H9 (cell line): ENCODE measurements around the gene PITPNM2. TPM values are rescaled to one million over a fixed set of nuclear protein-coding genes. Genes with fewer than 3 reads are reported as not detected.

Experiments
- DNase-seq: peaks from one replicate; pipeline ENCODE4 v3.0.0-alpha.2; 2017
- H2AFZ ChIP-seq: one replicate; pipeline ENCODE4 v1.6.1; 2013; ENCODE audit warnings: mild to moderate bottlenecking, low read length, control low read depth, moderate library complexity
- H2AK5ac ChIP-seq: 2 replicates; pipeline ENCODE4 v1.6.1; 2013; ENCODE audit warnings: low read length, control low read depth, mixed read lengths; ENCODE audit not compliant: insufficient read length
- H2BK120ac ChIP-seq: one replicate; pipeline ENCODE4 v1.6.1; 2013; ENCODE audit warnings: low read depth, mild to moderate bottlenecking, low read length, control low read depth, inconsistent platforms; ENCODE audit not compliant: poor library complexity, severe bottlenecking
- H2BK12ac ChIP-seq: 2 replicates; pipeline ENCODE4 v1.6.1; 2013; ENCODE audit warnings: low read length, control low read depth, mixed read lengths, low read depth; ENCODE audit not compliant: insufficient read length
- H2BK15ac ChIP-seq: 2 replicates; pipeline ENCODE4 v1.6.1; 2013; ENCODE audit warnings: low read depth, low read length, control low read depth
- H2BK20ac ChIP-seq: one replicate; pipeline ENCODE4 v1.6.1; 2013; ENCODE audit warnings: low read depth, mild to moderate bottlenecking, low read length, control low read depth, inconsistent platforms; ENCODE audit not compliant: poor library complexity, severe bottlenecking
- H2BK5ac ChIP-seq: 2 replicates; pipeline ENCODE4 v1.6.1; 2013; ENCODE audit warnings: low read length, control low read depth, mixed read lengths; ENCODE audit not compliant: insufficient read length
- H3K14ac ChIP-seq: 2 replicates; pipeline ENCODE4 v1.6.1; 2013; ENCODE audit warnings: low read length, control low read depth; ENCODE audit not compliant: insufficient read depth
- H3K18ac ChIP-seq: 2 replicates; pipeline ENCODE4 v1.6.1; 2013; ENCODE audit warnings: low read depth, mild to moderate bottlenecking, mixed read lengths, low read length, control low read depth; ENCODE audit not compliant: insufficient read length
- H3K23ac ChIP-seq: 2 replicates; pipeline ENCODE4 v1.6.1; 2013; ENCODE audit warnings: low read length, control low read depth, mixed read lengths, low read depth; ENCODE audit not compliant: insufficient read length
- H3K23me2 ChIP-seq: 2 replicates; pipeline ENCODE4 v1.6.1; 2013; ENCODE audit warnings: low read depth, mild to moderate bottlenecking, mixed read lengths, low read length, control low read depth; ENCODE audit not compliant: insufficient read length, poor library complexity, severe bottlenecking
- H3K27ac ChIP-seq: 2 replicates; pipeline ENCODE4 v1.5.1; 2013; ENCODE audit warnings: low read length, control low read depth, mixed read lengths, low read depth; ENCODE audit not compliant: insufficient read length
- H3K27me3 ChIP-seq: 2 replicates; pipeline ENCODE4 v1.6.1; 2013; ENCODE audit warnings: low read length, control low read depth, inconsistent platforms; ENCODE audit not compliant: insufficient read depth
- H3K4ac ChIP-seq: 2 replicates; pipeline ENCODE4 v1.6.1; 2013; ENCODE audit warnings: low read depth, mild to moderate bottlenecking, control low read depth, inconsistent platforms, low read length, moderate library complexity
- H3K4me1 ChIP-seq: 2 replicates; pipeline ENCODE4 v1.6.1; 2013; ENCODE audit warnings: low read length, control low read depth, inconsistent platforms; ENCODE audit not compliant: insufficient read depth
- H3K4me2 ChIP-seq: 2 replicates; pipeline ENCODE4 v1.6.1; 2013; ENCODE audit warnings: low read length, control low read depth, mixed read lengths; ENCODE audit not compliant: insufficient read length, insufficient read depth
- H3K56ac ChIP-seq: 2 replicates; pipeline ENCODE4 v1.6.1; 2013; ENCODE audit warnings: low read depth, mild to moderate bottlenecking, mixed read lengths, low read length, control low read depth; ENCODE audit not compliant: insufficient read length
- H3K79me1 ChIP-seq: 2 replicates; pipeline ENCODE4 v1.6.1; 2013; ENCODE audit warnings: low read depth, mild to moderate bottlenecking, moderate library complexity, low read length, control low read depth, inconsistent platforms; ENCODE audit not compliant: insufficient read depth, poor library complexity, severe bottlenecking
- H3K79me2 ChIP-seq: 2 replicates; pipeline ENCODE4 v1.6.1; 2013; ENCODE audit warnings: low read length, control low read depth, inconsistent platforms; ENCODE audit not compliant: insufficient read depth
- H3K9ac ChIP-seq: 2 replicates; pipeline ENCODE4 v1.6.1; 2013; ENCODE audit warnings: low read length, control low read depth, mixed read lengths; ENCODE audit not compliant: insufficient read length; ENCODE audit errors: extremely low read depth
- H3K9me3 ChIP-seq: one replicate; pipeline ENCODE4 v1.6.1; 2013; ENCODE audit warnings: low read depth, low read length, inconsistent platforms; ENCODE audit not compliant: control insufficient read depth
- H3T11ph ChIP-seq: one replicate; pipeline ENCODE4 v1.6.1; 2013; ENCODE audit warnings: mild to moderate bottlenecking, low read length, control low read depth, inconsistent platforms
- H4K20me1 ChIP-seq: one replicate; pipeline ENCODE4 v1.6.1; 2013; ENCODE audit not compliant: control insufficient read depth, insufficient read length, insufficient read depth
- H4K5ac ChIP-seq: 2 replicates; pipeline ENCODE4 v1.6.1; 2013; ENCODE audit warnings: low read depth, mild to moderate bottlenecking, mixed read lengths, low read length, control low read depth; ENCODE audit not compliant: insufficient read length
- H4K8ac ChIP-seq: replicated peaks from 2 replicates; pipeline ENCODE4 v1.6.1; 2013; ENCODE audit warnings: low read length, control low read depth, mixed read lengths, low read depth; ENCODE audit not compliant: insufficient read length
- H4K91ac ChIP-seq: 2 replicates; pipeline ENCODE4 v1.6.1; 2013; ENCODE audit warnings: low read depth, mild to moderate bottlenecking, moderate library complexity, mixed read lengths, low read length, control low read depth; ENCODE audit not compliant: insufficient read length
- H3K27ac Mint-ChIP-seq, 3 experiments: 2 replicates in 2 of 3; 3 replicates in 1 of 3; pipeline ENCODE4 v1.8.0; 2020 to 2021; ENCODE audit warnings: mixed read lengths in 3 of 3, mild to moderate bottlenecking in 1 of 3, moderate library complexity in 1 of 3
- H3K27me3 Mint-ChIP-seq: 2 replicates; pipeline ENCODE4 v1.8.0; 2021; ENCODE audit warnings: low read depth, mild to moderate bottlenecking, moderate library complexity, mixed read lengths
- H3K36me3 Mint-ChIP-seq, 3 experiments: 2 replicates in 2 of 3; 3 replicates in 1 of 3; pipeline ENCODE4 v1.8.0; 2020 to 2021; ENCODE audit warnings: low read depth in 3 of 3, mixed read lengths in 3 of 3; ENCODE audit not compliant: insufficient read depth in 1 of 3
- H3K4me1 Mint-ChIP-seq, 2 experiments: 2 replicates each; pipeline ENCODE4 v1.8.0; 2020; ENCODE audit warnings: mixed read lengths in 2 of 2
- H3K4me3 Mint-ChIP-seq, 2 experiments: 2 replicates in 1 of 2; 3 replicates in 1 of 2; pipeline ENCODE4 v1.8.0; 2020 to 2021; ENCODE audit warnings: mild to moderate bottlenecking in 2 of 2, mixed read lengths in 2 of 2, moderate library complexity in 1 of 2
- H3K9me3 Mint-ChIP-seq, 2 experiments: 2 replicates in 1 of 2; 3 replicates in 1 of 2; pipeline ENCODE4 v1.8.0; 2020; ENCODE audit warnings: mild to moderate bottlenecking in 2 of 2, mixed read lengths in 2 of 2, moderate library complexity in 1 of 2
- WGBS: extraction: QIAGEN DNeasy Blood & Tissue Kit; methylation state at CpG from one replicate; pipeline ENCODE4 v1.1.7; 2013; ENCODE audit warnings: missing lambda C conversion rate, low lambda C conversion rate, mixed read lengths; ENCODE audit not compliant: insufficient read length; ENCODE audit errors: extremely low coverage; 5-methylcytosine and 5-hydroxymethylcytosine counted together
- total RNA-seq: library from RNA; stranded (reverse); gene quantifications from 2 replicates; pipeline ENCODE4 v1.2.1, GENCODE V29; 2021
- TF ChIP-seq, protein P1 (sequence below): fragments of 200-600 bp; sonication (generic); conservative IDR thresholded peaks from 3 replicates; pipeline ENCODE4 v1.8.0; 2021; ENCODE audit warnings: antibody characterized with exemption, mild to moderate bottlenecking

Gene PITPNM2
- total RNA-seq, 1 experiment from 2014 or later, result 1.2 TPM

DNA sequence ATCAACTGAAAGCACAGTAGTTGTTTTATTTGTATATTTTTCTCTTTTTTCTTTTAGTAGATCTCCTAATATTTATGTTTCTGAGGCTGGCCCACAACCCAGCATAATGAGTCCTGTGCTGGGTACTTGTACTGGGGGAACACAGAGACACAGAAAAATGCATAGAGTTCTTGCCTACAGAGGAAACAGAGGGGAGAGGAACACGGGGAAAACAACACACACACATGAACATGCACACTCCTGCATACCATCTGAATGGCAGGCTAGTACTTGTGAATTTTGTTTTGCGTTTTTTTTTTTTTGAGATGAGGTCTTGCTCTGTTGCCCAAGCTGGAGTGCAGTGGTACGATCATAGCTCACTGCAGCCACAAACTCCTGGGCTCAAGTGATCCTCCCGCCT lies 21.3 kb downstream of the PITPNM2 start:
- no peak overlapping the region for H3K4me2 ChIP-seq
- H3K79me1 ChIP-seq, result no peaks in the 10 kb centered on the region
- no peaks in the 10 kb centered on the region for H3K9me3 ChIP-seq
- H2BK15ac ChIP-seq, result no peak overlapping the region
- H3K27me3 Mint-ChIP-seq, result peaks cover 7% of the 10 kb centered on the region
- no peak overlapping the region for H3K9ac ChIP-seq
- no peaks in the 10 kb centered on the region for H3K23me2 ChIP-seq
- H3K4me3 Mint-ChIP-seq, result no peak overlapping the region
- no peak overlapping the region for H4K91ac ChIP-seq
- no peak overlapping the region for H2BK20ac ChIP-seq
- H2BK120ac ChIP-seq, result no peak overlapping the region
- H3K9me3 Mint-ChIP-seq, result no peaks in the 10 kb centered on the region; a peak in 1 of 5 replicates
- no peak overlapping the region for H3K14ac ChIP-seq
- DNase-seq, result no peak
- TF ChIP-seq, protein P1, sequence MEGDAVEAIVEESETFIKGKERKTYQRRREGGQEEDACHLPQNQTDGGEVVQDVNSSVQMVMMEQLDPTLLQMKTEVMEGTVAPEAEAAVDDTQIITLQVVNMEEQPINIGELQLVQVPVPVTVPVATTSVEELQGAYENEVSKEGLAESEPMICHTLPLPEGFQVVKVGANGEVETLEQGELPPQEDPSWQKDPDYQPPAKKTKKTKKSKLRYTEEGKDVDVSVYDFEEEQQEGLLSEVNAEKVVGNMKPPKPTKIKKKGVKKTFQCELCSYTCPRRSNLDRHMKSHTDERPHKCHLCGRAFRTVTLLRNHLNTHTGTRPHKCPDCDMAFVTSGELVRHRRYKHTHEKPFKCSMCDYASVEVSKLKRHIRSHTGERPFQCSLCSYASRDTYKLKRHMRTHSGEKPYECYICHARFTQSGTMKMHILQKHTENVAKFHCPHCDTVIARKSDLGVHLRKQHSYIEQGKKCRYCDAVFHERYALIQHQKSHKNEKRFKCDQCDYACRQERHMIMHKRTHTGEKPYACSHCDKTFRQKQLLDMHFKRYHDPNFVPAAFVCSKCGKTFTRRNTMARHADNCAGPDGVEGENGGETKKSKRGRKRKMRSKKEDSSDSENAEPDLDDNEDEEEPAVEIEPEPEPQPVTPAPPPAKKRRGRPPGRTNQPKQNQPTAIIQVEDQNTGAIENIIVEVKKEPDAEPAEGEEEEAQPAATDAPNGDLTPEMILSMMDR, result no peak
- no peaks in the 10 kb centered on the region for H3K27me3 ChIP-seq
- no peak overlapping the region for H3K56ac ChIP-seq
- no peak overlapping the region for H2AK5ac ChIP-seq
- H2BK12ac ChIP-seq, result no peak overlapping the region
- H3K27ac Mint-ChIP-seq, result no peak overlapping the region
- H3K4me1 ChIP-seq, result no peaks in the 10 kb centered on the region; the same call in 1 of the 2 replicates
- H3K79me2 ChIP-seq, result no peaks in the 10 kb centered on the region
- H3T11ph ChIP-seq, result no peak overlapping the region
- H3K27ac ChIP-seq, result no peak overlapping the region
- no peak overlapping the region for H4K5ac ChIP-seq
- no peak overlapping the region for H3K4ac ChIP-seq
- no peak overlapping the region for H2BK5ac ChIP-seq
- H3K36me3 Mint-ChIP-seq, result no peaks in the 10 kb centered on the region
- H4K20me1 ChIP-seq, result no peaks in the 10 kb centered on the region
- no CpG with 5 or more reads among the region's 4 CpGs for WGBS
- no peak overlapping the region for H3K18ac ChIP-seq
- peaks cover 10 to 11% of the 10 kb centered on the region in 2 experiments for H3K4me1 Mint-ChIP-seq
- H4K8ac ChIP-seq, result no peak overlapping the region
- no peak overlapping the region for H3K23ac ChIP-seq
- H2AFZ ChIP-seq, result no peak overlapping the region
